ENCODE measurements around the gene TPH2.

DNA sequence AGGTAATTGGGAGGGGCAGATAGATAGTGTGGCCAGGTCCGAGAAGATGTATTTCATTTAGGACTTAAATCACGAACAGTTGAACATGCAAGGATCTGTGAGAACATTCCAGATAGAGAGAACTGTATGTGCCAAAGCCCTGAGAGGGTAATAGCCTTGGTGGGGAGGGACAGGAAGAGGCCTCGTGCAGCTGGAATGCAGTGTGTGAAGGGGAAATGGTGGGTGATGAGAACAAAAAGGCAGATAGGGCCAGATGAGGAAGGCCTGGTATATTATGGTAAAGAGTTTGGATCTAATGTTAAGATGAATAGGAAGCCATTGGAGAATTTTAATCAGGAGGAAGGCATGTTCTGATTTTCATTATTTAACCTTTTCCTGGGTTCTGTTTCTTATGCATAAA lies 136.3 kb downstream of the TPH2 start:
- TF ChIP-seq, protein P1, sequence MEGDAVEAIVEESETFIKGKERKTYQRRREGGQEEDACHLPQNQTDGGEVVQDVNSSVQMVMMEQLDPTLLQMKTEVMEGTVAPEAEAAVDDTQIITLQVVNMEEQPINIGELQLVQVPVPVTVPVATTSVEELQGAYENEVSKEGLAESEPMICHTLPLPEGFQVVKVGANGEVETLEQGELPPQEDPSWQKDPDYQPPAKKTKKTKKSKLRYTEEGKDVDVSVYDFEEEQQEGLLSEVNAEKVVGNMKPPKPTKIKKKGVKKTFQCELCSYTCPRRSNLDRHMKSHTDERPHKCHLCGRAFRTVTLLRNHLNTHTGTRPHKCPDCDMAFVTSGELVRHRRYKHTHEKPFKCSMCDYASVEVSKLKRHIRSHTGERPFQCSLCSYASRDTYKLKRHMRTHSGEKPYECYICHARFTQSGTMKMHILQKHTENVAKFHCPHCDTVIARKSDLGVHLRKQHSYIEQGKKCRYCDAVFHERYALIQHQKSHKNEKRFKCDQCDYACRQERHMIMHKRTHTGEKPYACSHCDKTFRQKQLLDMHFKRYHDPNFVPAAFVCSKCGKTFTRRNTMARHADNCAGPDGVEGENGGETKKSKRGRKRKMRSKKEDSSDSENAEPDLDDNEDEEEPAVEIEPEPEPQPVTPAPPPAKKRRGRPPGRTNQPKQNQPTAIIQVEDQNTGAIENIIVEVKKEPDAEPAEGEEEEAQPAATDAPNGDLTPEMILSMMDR (IDR thresholded peaks at IDR 0.05): no peak
- no peak for TF ChIP-seq POLR2A (IDR thresholded peaks at IDR 0.05)
